GM21381 (cell line): ENCODE measurements around the gene SORT1.
"Not testable (repeated sequence)": the region's sequence is repeated elsewhere in the genome, so short reads cannot be mapped to it uniquely, and the experiment has no call there.

Experiments
- ATAC-seq: cut with Tn5 transposase; IDR thresholded peaks from one replicate; pipeline ENCODE4 v1.9.1; 2021; ENCODE audit warnings: mild to moderate bottlenecking, moderate library complexity; ENCODE audit not compliant: unreplicated experiment

The SORT1 gene

DNA sequence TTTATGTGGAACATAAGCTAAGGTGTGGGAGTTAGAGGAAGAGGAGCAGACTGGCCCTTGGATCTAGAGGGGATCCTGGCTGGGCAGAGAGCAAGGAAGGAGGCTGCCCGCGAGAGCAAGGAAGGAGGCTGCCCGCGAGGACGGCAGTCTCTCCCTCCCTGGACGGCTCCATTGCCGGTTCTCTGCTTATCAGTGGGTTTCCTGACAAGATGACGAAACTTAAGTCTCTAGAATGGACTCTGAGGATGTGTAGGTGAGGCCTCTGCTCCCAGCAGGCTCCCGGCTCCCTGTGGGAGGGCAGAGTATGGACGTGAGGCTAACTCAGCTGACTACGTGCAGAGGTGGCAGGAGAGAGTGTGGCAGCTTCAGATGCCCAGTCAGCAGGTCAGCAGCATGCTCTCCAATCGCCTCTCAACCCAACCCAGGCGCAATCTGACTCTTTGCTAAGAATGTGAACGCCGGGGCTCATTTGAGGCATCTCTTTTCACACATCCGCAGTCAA is 97.0 kb downstream of the SORT1 start:
- ATAC-seq: no peak

DNA sequence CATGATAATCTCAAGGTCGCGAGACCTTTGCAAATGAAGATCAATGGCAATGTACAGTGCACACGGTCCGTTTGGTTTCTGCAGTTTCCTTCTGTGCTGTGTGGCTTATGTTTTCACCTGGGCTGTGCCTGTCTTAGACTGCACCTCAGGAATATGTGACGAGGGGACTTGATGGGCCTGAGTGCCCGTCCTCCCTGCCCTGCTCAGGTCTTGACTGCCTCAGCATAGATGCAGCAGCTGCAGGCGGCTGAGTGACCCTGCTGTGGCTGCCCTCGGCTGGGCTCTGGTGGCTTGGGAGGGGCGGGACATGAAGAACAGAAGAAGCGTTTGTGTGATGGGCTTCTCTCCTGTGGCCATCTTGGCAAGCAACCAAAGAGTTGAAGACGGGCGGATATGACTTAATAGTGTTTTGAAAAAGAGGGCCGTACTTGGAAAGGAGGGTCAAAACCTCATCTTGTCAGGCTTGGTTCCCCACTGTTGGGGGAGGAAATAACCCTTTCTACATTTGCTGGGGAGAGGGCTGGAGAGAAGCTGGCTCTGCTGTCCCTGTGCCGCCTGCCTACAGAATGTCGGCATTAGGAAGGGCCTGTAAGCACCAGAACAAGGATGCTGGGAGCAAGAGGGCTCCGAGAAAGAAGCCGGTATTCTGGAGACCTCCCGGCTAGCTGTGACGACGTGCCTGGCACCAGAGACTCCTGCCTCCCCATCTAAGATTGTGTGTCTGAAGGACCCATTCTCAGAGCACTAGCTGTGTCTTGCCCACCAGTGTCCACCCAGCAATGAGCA is 98.0 kb downstream of the SORT1 start:
- no peak for ATAC-seq

DNA sequence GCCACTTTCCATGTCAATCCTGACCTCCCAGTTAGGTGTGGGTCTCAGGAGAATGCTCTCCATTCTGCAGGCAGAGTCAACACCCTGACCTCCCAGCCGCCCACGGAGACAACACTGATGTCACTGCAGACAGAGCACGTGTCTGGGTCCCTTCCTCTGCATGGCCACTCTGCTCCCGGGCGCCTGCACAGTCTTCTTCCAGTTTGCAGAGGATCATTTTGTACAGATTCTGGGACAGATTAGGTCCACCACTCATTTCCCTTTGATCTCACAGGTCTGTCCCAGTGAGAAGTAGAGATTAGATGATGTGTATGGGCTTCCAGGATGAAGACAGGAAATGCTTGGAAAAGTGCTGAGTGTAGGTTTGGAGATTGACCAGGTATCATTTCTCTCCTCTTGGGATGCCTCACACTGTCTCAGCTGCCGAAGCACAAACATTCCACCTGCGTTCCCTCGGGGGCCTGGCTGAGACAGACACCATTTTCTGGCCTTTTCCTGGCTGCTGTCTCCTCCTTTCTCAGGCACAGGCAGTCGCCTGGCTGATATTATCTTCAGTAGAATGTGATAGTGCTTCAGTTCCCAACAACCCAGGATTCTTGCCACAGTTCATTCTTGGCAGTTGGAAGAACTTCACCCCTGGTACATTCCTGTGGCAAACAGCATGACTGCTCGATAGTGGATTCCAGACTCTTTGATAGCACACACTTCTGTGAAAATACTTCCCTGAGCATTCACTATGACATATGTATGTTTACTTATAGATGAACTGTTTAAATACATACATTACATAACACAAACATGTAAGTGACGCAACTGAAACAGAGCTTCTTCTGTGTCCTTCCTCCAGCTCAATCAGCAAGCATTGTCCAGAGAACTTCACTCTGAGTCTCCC is 98.8 kb downstream of the SORT1 start:
- ATAC-seq: no peak

DNA sequence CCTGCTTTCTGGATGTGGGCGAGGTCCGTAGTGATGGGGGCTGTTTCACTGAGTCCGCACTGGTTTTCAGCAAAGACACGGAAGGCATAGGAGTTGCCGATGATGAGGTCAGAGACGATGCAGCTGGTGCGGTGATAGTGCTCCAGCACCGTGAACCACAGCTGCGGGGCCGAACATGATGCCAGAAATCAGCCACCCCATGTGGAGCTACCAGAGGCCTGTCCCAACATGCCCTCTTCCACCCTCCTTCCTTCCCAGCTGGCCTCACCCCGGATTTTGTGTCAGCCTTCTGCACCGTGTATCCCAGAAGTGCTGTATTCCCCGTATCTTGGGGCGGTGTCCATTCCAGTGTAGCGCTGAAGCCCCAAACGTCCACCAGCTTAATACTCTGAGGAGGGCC is 100.9 kb downstream of the SORT1 start:
- ATAC-seq: no peak

DNA sequence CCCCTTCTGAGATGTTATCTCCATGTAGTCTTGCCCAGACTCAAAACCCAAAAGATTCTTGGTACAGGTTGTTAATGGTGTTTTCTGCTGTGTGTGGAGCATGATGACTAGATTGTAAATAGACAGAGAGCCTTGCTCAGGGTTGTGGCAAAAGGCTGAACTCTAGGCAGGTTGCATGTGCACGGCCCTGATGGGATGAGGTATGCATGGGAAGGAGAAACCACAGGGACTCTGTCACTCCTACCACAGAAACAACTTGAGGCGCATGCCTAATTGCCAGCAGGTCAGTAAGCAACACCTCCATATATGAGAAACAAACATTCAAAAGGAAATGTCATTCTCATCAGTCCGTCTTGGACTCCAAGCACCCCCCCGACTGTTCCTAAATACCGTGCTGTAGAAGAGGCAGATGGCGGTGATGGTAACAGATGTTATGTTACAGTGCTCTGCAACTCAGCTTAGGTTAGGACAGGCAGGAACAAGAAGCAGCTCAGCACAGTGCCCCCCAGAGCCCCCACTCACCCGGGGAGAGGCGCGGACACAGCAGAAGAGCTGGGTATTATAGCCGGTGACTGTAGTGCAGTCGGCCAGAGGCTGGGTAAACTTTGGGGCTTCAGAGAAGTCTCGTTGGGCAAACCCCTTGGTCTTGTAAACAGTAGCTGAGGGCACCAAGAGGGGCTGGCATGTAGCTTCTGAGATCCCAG is 101.9 kb downstream of the SORT1 start:
- no peak for ATAC-seq

DNA sequence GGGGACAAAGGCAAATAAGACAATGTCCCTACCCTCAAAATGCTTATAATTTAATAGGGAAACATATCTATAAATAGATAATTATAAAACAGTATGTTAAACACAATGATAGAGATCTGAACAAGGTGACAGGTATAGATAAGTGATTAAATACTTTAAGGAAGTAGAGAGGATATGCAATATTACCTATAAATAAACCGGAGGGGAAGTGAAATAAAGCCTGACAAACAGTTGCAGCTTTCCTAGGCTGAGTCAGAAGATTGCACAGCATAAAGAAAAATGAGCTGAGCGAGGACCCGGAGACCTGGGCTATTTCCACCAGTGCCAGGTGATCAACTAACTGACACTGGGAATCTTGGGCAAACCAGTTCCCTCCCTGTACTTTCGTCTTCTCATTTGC is 103.2 kb downstream of the SORT1 start:
- no peak for ATAC-seq

DNA sequence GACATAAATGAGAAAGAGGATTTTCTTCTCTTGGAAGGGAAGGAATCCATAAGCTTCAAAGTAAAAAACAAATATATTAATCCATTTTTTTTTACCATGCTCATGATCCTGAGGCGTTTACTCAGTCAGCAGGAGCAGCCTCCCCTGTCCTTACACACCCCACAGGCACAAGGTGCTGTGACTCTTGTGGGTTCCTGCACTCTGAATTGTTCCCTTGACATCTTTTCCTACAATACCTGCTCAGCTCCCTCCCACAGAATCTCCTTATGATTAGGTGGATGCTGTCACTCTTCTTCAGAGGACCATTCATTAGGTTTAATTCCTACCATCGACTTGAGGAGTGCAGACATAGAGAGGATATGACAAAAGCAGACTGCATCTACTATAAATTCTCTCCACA is 104.7 kb downstream of the SORT1 start:
- no peak for ATAC-seq

DNA sequence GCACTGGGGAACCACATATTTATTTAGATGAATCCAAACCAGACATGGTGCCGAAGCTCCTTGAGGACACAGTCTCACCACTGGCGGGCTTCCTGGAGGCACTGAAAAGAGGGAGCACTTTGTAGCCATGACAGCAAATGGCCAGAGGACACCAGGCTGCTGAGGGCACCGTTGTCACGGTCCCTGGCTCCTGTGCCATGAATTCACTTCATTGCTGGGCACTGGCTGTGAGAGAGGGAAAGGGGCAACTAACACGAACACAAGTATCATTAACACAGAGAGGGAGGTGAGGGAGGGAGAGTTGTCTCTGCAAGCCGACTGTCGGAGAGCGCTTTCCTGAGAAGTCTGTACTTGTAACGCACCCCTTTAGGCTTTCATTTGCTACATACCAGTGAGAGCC is 105.4 kb downstream of the SORT1 start:
- no peak for ATAC-seq

DNA sequence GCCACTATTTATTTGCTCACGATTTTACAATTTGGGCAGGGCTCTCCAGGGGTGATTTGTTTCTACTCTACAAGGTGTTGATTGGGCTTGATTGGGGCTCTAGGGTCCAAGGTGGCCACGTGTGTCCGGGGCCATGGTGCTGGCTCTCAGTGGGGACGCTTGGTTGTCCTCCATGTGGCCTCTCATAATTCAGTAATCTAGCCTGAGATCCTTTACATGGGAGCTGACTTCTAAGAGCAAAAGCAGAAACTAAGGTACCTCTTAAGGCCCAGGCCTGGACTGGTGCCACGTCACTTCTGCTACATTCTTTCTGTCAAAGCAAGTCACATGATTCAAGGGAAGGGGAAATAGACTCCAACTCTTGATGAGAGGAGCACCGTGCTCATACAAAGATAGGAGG is 106.7 kb downstream of the SORT1 start:
- ATAC-seq: no peak

DNA sequence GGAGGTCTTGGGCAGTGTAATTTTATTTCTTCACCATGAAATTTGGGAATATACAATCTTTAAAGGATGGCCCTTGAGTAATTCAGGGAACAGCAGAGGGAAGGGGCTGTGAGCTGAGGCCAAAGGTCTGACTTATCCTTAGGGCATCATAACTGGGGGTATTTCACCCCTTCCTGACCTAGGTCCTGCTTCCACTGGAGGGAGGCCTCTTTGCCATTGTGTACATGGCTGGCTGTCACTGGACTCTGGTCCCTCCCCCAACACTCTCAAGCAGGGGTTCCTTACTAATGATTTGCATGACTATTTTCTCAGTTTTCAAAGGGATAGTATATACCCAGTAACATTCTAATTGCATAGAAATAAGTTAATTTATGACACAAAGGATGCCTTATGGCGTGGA is 107.6 kb downstream of the SORT1 start:
- no peak for ATAC-seq

DNA sequence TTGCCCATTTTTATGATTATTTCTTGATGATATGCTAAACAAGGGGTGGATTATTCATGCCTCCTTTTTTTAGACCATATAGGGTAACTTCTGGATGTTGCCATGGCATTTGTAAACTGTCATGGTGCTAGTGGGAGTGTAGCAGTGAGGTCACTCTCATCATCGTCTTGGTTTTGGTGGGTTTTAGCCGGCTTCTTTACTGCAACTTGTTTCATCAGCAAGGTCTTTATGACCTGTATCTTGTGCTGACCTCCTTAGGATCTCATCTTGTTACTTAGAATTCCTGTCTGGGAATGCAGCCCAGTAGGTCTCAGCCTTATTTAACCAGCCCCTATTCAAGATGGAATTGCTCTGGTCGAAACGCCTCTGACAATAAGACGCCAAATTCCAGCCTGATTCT is 111.0 kb downstream of the SORT1 start:
- not testable (repeated sequence) for ATAC-seq

DNA sequence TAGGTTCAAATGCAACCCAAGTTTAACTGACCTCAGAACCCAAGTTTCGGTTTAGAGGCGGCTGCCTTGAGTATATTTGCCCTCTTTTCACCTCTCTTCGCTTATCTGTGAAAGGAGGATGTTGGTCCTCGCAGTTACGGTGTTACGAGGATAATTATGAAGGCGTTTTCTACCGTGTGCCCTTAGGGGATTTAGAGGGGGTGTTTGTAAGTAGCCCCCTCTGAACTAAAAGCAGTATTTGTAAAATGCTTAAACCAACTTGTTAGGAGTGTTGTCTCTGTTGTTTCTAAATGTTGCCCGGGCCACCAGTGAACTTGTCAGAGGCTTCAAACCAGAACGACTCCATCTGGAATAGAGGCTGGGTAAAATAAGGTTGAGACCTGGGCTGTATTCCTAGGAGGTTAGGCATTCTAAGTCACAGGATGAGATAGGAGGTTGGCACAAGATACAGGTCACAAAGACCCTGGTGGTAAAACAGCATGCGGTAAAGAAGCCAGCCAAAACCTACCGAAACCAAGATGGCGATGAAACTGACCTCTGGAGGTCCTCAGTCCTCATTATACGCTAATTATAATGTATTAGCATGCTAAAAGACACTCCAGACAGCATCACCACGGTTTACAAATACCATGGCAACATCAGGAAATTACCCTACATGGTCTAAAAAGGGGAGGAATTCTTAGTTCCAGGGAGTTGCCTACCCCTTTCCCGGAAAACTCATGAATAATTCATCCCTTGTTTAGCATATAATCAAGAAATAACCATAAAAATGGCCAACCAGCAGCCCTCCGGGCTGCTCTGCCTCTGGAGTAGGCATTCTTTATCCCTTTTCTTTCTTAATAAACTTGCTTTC is 113.7 kb downstream of the SORT1 start:
- ATAC-seq: no peak

DNA sequence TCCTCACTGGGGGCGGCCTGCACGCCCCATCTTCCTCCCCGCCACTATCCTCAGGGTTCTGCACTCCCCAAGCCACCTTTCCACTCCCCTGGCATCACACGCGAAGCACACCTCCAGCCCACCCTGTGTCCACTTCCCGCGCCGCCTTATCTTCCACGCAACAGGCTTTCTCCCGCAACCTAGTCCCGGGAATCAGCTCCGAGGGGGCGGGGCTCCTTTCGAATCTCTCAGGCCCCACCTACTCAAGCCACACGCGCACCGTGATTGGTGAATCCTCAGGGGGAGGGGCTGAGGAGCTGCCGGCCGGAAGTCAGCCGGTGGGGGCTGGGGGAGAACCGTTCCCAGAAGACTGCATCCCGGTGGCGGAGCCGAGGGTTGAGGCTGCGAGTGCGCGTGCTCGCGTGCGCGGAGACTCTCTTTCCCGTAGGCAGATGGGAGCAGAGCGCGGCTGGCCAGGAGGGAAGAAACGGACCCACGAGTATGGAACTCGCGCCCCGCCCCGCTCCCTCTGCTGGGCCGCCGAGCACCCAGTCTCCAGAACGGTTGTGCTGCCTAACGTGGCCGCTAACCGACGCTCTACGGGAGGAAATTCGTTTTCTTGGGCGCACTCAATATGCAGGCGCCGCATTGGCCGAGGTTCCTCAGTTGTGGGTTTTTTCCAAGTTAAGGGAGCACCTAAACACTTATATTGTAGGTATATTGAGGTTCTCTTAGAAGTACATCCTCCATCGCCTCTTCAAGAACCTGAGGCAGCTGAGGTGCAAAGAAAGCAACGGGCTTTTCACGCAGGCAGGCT is 114.6 kb downstream of the SORT1 start, which contains the start of gene PSRC1:
PSRC1 (minus strand) TSS at position 194 of the 796 bp plus-strand sequence.
- ATAC-seq: peak; percentile 92

DNA sequence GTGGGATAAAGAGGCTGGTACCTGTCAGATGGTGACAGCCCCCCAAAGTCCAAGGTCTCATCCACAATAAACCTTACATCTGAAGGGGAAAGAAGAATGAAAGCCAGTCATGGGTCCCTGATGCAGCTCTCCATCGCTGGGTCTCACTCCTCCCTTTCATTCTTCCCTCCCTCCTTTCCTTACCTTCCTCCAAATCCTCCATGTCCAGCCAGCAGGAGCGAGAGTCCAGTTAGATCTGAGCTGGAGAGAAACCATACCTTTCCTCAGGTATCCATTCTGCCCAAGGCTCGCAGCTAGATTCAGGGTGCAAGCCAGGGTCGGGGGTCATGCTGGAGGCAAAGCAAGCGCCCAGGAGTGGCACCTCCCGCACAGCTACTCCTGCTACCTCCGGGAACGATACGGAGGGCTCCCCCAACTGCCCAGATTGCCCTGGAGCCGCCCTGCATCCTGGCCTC is 115.2 kb downstream of the SORT1 start:
- no peak for ATAC-seq

DNA sequence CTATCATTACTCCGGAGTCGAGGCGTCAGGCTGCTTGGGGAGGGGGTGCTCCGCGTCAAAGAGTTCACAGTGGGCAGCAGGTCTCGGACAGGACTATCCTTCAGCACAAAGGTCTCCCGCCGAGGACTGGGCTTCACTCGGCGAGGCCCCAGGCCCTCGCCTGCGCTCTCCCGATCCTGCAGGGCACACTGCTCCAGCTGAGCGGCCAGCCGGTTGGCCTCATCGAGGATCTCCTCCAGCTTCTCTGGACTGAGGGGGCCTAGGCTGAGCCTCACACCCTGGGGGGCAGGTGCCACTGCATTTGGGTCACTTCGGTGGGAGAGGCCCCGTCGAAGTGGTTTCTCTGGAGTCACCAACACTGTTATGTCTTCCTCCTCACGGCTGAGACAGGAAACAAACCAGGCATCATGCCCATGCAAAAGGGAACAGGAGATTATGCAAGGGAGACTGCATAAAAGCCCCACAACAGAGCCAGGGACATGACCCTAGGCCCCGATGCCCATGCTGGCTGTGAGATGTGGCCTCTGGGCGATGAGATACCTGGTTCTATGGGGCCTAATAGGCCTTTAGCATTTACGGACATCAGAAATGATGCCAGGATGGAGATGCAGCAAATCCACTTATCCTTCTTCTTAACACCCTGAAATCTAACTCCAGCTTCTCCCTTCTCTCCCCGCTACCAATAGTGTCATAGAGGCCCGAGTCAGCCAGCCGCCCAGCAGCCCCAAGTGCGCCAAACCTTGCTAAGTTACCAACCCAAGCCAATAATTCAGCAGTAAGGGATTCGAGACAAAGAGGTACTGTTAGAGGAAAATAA is 115.8 kb downstream of the SORT1 start:
- no peak for ATAC-seq

DNA sequence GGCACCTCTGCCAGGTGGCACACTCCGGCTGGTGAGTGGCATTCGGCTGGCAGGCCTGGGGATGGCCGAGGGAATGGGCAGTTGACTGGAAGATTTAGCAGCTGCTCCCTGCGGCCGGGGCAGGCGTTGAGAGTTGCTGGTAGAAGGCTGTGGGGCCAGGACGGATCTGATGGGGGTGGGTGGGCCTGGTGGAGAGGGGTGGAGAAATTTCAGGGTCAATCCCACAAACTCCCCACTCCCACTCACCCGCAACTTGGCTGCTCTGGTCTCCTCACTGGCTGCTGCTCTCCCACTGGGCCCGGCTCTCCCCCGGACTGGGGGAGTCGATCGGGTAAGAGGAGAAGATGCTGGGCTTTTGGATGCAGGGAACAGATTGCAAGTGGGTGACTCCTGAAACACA is 116.9 kb downstream of the SORT1 start:
- ATAC-seq: no peak

DNA sequence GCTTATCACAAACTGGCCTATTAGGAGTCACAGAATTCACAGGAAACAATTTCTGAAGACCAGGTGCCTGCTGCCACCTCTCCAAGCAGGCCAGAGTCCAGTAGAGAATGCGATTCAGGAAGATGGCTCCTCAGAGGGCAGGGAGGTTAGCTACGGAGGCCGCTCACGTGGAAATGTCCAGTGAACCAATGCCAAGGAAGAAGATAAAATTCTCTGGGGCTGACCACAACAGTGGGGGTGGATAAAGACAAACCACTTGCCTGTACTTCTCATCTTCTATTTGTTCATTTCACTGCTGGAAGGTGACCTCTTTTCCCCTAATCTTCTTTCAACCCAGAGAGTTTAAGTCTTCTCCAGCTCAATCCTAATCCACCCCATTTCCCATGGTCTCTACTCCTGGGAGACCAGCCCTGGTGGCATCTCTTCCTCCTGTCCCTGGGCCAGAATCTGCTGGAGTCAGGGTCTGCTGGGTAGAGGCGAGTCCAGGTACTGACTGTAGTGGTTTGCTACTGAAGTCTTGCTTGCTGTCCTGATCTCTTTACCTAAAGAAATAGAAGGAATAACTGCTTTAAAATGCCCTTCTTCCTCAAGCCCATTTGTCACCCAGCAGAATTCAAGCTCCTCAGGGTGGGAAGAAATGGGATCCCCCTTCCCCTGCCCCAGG is 118.0 kb downstream of the SORT1 start:
- no peak for ATAC-seq
